GM19023 (cell line): Measurements from ENCODE around the gene SLC6A18.

Experiments
- ATAC-seq: cut with Tn5 transposase; IDR thresholded peaks from one replicate; pipeline ENCODE4 v1.9.1; 2021; ENCODE audit warnings: mild to moderate bottlenecking, moderate library complexity; ENCODE audit not compliant: unreplicated experiment

Gene SLC6A18

GRCh38 chr5:1203311-1203967 lies 21.7 kb upstream of the SLC6A18 start:
- ATAC-seq = no peak

- no peak for ATAC-seq
Observed at GRCh38 chr5:1203968-1204692, 21.1 kb upstream of the SLC6A18 start.

GRCh38 chr5:1204693-1205242 lies 20.4 kb upstream of the SLC6A18 start:
- ATAC-seq = no peak

- ATAC-seq = no peak
Observed at GRCh38 chr5:1205255-1206180, 19.7 kb upstream of the SLC6A18 start.

GRCh38 chr5:1206521-1207412 lies 18.4 kb upstream of the SLC6A18 start:
- no peak for ATAC-seq

- ATAC-seq = no peak
Observed at GRCh38 chr5:1207555-1207954, 17.6 kb upstream of the SLC6A18 start.

- no peak for ATAC-seq
Observed at GRCh38 chr5:1208221-1208742, 16.9 kb upstream of the SLC6A18 start.

GRCh38 chr5:1208743-1209488 lies 16.3 kb upstream of the SLC6A18 start:
- no peak for ATAC-seq

- ATAC-seq = no peak
Observed at GRCh38 chr5:1209489-1209852, 15.7 kb upstream of the SLC6A18 start.

GRCh38 chr5:1209896-1210776 lies 15.0 kb upstream of the SLC6A18 start:
- no peak for ATAC-seq

- ATAC-seq = no peak
Observed at GRCh38 chr5:1210832-1211251, 14.3 kb upstream of the SLC6A18 start.

- no peak for ATAC-seq
Observed at GRCh38 chr5:1211701-1212100, 13.5 kb upstream of the SLC6A18 start.

- ATAC-seq = no peak
Observed at GRCh38 chr5:1212271-1212670, 12.9 kb upstream of the SLC6A18 start.

- ATAC-seq = no peak
Observed at GRCh38 chr5:1212881-1213280, 12.3 kb upstream of the SLC6A18 start.

- ATAC-seq = no peak
Observed at GRCh38 chr5:1213508-1214162, 11.5 kb upstream of the SLC6A18 start.

GRCh38 chr5:1214163-1214935 lies 10.8 kb upstream of the SLC6A18 start:
- no peak for ATAC-seq

GRCh38 chr5:1214936-1215220 lies 10.3 kb upstream of the SLC6A18 start:
- no peak for ATAC-seq
